GM18873 (cell line): Measurements from ENCODE around the gene FGF21.
"Not testable (repeated sequence)": the region's sequence is repeated elsewhere in the genome, so short reads cannot be mapped to it uniquely, and the experiment has no call there.

Experiments
- ATAC-seq: cut with Tn5 transposase; IDR thresholded peaks from one replicate; pipeline ENCODE4 v1.9.1; 2021; ENCODE audit warnings: mild to moderate bottlenecking, moderate library complexity, moderate number of reproducible peaks; ENCODE audit not compliant: unreplicated experiment, low FRiP score

FGF21 gene, protein sequence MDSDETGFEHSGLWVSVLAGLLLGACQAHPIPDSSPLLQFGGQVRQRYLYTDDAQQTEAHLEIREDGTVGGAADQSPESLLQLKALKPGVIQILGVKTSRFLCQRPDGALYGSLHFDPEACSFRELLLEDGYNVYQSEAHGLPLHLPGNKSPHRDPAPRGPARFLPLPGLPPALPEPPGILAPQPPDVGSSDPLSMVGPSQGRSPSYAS

DNA sequence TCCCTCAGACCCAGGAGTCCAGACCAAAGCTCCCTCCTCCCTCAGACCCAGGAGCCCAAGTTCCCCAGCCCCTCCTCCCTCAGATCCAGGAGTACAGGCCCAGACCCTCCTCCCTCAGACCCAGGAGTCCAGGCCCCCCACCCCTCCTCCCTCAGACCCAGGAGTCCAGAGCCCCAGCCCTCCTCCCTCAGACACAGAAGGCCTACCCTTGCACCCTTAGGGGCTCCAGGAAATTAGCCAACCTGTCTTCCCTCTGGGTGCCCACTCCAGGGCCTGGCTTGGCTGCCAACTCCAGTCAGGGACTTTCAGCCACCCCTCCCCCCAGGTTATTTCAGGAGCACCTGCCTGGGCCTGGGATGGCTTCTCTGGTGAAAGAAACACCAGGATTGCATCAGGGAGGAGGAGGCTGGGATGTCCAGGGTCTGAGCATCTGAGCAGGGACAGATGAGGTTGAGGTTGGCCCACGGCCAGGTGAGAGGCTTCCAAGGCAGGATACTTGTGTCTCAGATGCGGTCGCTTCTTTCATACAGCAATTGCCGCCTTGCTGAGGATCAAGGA lies at the start of gene FGF21:
Gene FGF21 (plus strand): TSS at position 441 of the 558 bp plus-strand sequence. CDS start 713 bp downstream, outside the sequence.
- no peak for ATAC-seq

GRCh38 chr19:48708471-48708870 lies 46.9 kb upstream of the FGF21 start:
- no peak for ATAC-seq

DNA sequence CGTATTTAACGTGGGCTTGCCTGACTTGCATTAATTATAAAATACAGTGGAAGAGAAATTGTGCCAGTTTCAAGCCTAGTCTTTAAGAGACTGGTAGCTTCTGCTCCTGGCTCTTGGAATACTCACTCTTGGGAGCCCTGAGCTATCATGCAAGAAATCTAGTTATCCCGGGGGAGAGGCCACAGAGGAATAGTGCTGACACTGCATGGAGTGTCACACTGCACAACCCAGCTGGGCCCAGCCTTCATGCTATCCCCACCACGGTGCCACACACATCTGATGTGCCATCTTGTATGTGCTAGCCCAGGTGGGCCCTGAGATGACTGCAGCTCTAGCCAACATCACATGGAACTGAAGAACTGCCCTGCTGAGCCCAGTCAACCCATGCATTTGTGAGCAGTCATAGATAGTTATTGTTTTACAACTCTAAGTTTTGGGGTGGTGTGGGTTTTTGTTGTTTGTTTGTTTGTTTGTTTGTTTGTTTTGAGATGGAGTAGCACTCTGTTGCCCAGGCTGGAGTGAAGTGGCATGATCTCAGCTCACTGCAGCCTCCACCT lies 44.1 kb upstream of the FGF21 start:
- no peak for ATAC-seq

DNA sequence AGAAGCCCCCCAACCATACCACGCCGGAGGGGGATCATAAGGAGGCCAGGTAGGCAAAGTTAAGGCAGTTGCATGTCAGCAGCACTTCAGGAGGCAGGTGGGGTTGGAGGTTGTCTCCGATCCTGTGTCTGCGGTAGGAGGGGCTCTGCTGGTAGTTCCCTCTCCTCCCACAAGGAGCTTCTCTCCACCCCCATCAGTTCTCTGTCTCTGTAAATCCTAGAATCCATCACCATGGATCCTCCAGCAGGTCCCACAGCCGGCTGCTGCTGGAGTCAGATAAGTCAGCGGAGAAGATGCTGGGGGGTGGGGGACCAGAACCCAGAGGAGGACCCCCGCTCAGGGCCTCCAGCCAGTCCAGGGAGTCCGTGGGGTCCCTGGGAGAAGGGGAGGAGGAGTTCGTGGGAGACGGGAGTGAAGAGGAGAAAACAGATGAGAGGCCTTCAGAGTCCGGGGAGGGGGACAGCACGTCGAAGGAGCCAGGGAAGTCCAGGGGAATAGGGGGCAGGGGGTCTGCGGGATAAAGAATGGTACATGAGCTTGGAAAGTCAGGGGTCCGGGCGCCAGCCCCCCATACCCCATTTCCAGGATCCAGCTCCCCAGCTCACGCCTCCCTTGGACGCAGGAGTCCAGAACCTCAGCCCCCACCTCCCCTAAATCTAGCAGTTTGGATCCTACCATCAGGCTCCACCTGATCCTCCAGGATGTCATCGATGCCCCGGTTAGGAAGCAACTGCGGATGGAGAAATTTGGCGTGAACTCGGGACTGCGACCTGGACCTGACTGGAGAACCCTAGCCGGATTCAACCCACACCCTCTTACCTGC lies 42.1 kb upstream of the FGF21 start:
- ATAC-seq: no peak

DNA sequence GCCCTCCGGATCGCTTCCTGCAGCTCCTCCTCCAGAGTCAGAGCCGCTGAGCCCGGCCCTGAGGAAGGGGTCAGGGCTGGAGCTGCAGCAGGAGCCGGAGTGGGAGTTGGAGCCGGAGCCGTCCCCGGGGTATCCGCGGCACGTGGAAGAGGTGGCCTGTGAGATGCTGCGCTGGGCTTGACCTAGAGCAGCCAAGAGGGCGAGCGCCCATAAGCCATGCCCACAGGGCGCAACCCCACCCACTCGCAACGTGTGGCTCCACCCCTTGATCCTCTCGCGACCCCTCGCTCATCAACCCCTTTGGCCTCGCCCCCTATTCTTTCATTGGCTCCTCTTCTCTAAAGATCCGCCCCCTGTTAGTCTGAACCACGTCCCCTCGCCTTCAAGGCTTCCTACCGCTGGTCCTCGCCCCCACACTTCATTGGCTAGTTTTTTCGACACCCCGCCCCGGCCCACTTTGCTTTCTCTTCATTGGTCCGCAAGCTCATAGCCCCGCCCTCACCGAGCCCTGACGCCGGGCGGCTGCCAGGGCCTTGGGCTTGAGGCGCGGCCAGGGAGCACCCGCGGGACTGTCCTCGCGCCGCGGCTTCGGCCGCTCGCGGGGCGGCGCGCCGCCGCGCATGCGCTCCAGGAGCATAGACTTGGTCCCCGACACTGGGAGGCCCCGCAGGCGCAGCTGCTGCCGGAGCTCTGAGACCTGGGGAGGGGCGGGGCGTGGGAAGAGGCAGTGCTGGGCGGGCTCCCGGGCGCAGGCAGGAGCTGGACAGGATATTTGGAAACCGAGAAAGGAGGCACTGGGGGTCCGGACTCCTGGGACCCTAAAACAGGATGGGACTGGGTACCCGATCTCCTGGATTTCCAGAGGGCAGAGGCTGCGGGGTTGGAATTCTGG lies 41.2 kb upstream of the FGF21 start:
- peak; percentile 81 for ATAC-seq

- ATAC-seq: no peak
These were observed 40.3 kb upstream of the FGF21 start for GRCh38 chr19:48714759-48715675.

DNA sequence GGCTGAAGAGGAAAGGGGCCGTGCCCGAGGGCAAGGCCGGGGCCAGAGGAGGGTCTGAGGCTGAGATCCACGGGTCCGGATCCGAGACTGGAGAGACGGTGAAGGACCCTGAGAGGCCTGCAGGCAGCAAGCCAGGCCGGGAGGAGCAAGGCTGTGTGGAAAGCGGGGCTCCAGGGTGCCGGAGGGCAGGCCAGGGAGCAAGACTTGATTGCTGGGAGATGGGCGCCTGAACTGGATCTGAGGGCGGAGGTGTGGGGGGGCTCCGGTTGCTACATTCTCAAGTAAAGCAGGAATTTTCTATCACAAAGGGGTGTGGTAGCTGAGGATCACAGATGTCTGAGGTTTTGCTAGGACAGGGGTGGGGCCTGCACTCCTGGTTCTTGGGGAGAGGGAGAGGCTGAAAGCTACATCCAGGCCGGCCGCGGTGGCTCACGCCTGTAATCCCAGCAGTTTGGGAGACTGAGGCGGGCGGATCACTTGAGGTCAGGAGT lies 39.6 kb upstream of the FGF21 start:
- ATAC-seq: no peak

- ATAC-seq: no peak
These were observed 38.6 kb upstream of the FGF21 start for GRCh38 chr19:48716562-48717291.

GRCh38 chr19:48718106-48718505 lies 37.2 kb upstream of the FGF21 start:
- ATAC-seq: not testable (repeated sequence)

GRCh38 chr19:48718711-48719231 lies 36.6 kb upstream of the FGF21 start:
- no peak for ATAC-seq

DNA sequence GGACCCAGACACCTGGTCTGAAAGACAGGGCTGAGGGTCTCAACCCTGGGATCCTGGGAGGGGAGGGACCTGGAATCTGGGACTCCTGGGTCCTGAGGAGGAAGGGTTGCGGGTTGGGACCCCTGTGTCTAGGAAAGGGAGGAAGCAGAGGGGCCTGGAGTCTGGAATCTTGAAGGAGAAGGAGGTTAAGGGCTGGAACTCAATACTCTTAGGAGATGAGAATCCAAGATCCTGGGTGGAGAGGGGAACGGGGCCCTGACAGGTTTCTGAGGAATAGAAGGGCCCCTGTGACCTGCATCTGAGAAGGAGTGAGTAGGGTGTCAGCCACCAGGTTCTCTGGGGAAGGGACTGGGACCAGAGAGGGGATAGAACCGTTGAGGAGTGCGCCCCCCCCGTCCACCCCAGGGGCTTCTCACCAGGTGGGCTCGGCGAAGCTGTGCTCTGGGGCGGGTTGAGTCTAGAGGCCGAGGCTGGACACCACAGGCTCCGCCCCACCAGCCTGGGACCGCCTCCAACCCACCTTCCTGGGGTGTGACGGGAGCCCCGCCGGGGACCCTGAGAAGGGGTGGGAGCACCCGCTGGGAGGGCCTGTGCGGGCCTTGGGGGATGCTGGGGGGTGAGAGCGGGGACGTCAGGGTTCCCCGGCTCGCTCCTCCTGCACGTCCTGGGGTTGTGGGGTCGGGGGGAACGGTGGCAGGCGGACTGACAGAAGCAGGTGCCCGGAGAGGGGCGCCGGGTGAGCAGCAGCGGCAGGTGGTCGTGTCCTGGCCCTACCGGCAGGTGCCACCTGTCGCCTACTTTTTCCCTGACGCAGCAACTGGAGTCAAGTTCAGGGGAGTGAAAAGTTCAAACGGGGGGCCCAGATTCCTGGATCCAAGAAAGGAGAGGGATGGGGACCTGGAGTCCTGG lies 35.8 kb upstream of the FGF21 start, which contains the start of gene MAMSTR:
Gene MAMSTR (minus strand): TSS at position 463 of the 909 bp plus-strand sequence. CDS start 694 bp downstream, outside the sequence.
- no peak for ATAC-seq

- ATAC-seq: no peak
These were observed 35.1 kb upstream of the FGF21 start for GRCh38 chr19:48720251-48720612.

DNA sequence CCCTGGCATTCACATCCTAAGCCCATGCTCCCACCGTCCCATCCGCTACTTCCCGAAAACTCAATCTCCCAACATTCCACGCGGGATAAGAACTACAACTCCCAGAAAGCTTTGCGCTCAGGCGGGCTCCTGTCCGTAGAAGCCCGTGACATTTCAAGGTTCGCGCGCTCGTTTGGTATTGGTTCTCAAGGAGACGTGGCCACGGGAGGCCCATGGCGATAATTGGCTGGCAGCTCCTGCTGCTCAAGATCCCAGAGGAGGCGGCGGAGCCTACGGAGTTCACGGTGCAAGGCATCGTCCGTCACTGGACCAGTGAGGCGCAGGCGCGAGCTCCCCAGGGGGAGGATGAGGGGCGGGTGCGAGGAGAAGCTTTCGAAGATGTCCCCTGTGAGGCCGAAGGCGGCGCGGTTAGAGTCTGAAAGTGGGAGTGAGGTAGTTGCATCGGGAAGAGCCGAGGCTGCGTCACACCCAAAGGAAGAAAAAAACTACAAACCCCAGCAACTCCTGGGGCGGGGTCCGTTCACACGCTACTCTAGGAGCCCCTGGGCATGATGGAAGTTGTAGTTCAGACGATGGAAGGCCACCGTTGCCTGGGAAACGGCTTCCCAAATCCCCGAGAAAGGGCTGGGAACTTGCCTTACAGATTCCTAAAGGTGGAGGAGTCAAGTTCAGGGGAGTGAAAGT lies 34.6 kb upstream of the FGF21 start:
- ATAC-seq: peak; percentile 70

- ATAC-seq: no peak
These were observed 33.1 kb upstream of the FGF21 start for GRCh38 chr19:48722196-48722708.

GRCh38 chr19:48724796-48725753 lies 30.2 kb upstream of the FGF21 start:
- no peak for ATAC-seq
